HG02938 (cell line): ENCODE data around the gene RAD9A.
"Not testable (repeated sequence)": the region's sequence is repeated elsewhere in the genome, so short reads cannot be mapped to it uniquely, and the experiment has no call there.

ENCODE experiments used
- ATAC-seq: cut with Tn5 transposase; IDR thresholded peaks from one replicate; pipeline ENCODE4 v1.9.1; 2021; ENCODE audit warnings: mild to moderate bottlenecking, moderate library complexity; ENCODE audit not compliant: unreplicated experiment

RAD9A gene

DNA sequence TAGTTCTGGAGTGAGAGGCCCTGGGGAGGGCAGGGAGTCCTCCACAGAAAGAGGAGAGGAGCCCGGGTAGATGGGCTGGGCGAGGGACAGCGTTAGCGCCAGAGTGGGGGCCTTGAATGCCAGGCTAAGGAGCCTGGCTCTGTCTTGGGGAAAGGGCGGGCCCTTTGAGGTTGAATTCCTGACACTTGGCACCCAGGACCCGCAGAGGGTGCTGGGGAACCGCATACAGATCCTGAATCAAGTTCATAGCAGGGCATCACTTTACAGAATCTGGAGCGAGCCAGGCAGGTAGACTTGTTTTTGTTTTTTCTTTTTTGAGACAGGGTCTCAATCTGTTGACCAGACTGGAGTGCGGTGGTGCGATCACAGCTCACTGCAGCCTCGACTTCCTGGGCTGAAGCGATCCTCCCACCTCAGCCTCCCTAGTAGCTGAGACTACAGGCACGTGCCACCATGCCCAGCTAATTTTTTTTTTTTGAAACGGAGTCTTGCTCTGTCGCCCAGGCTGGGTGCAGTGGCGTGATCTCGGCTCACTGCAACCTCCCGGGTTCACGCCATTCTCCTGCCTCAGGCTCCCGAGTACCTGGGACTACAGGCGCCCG, 29.7 kb downstream of the RAD9A start:
- no peak for ATAC-seq

- no peak for ATAC-seq
Measured at GRCh38 chr11:67422891-67423290, 31.1 kb downstream of the RAD9A start.

GRCh38 chr11:67423466-67423865, 31.7 kb downstream of the RAD9A start:
- ATAC-seq, result no peak

GRCh38 chr11:67423891-67424613, 32.3 kb downstream of the RAD9A start:
- ATAC-seq, result no peak

- ATAC-seq, result not testable (repeated sequence)
Measured at GRCh38 chr11:67427364-67427859, 35.6 kb downstream of the RAD9A start.

GRCh38 chr11:67428052-67429001, 36.5 kb downstream of the RAD9A start, which contains the start of gene RPS6KB2:
Gene RPS6KB2, plus strand, starts transcription at chr11:67428494. Its CDS starts 52 bp downstream, at chr11:67428546.
- peak; percentile 72 for ATAC-seq

DNA sequence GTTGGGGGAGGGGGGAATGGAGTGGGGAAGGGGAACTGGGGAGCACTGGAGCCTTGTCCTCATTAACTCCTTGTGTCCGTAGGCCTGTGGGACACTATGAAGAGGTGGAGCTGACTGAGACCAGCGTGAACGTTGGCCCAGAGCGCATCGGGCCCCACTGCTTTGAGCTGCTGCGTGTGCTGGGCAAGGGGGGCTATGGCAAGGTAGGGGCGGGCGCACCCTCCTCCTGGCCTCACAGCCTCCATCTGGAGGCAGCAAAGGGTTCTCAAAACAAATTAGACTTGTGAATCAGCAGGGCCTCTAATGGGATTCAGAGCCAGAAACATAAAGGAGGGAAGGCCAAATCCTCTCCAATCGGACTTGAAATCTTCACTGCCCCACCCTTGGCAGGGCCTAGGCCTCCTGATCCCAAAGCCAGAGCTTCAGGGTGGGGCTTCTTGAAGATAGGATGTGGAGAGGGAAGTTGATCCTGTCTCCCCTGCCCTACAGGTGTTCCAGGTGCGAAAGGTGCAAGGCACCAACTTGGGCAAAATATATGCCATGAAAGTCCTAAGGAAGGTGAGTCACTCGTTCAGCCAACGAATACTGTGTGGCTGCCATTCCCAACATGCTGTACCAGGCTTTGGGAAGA, 37.4 kb downstream of the RAD9A start:
- ATAC-seq, result no peak

GRCh38 chr11:67429722-67430121, 37.9 kb downstream of the RAD9A start:
- ATAC-seq, result no peak

DNA sequence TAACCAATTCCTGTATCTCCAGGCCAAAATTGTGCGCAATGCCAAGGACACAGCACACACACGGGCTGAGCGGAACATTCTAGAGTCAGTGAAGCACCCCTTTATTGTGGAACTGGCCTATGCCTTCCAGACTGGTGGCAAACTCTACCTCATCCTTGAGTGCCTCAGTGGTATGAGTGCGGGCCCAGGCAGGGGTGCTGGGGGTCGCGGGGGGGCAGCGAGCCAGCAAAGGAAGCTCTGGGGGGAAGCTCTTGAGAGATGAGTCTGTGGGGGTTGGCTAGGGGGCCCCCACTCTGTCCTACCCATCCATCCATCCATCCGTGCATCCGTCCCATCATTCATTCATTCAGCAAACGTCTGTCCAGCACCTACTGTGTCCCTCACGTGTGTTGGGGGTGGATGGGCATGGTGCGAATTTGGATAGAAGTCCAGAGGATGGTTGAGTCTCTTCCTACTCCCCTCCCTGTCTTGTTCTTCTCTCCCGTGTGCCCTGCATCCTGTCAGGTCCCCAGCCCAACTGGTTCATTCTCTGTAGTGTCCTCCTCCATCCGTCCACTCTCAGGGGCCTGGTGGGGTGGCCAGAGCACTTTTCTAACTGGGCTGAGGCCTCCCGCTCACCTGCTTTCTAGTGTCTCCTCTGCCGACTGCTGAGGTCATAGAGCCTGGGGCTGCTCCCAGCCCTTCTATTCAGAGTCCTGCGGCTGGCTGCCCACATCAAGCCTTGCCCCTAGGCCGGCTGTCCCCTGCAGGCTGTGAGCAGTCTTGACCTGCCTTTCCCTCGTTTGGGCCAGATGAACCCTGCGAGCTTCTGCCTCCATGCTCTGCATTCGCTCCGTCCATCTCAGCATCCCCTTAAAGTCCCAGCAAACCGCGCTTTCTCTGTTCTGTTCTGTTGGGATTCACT, 39.8 kb downstream of the RAD9A start:
- ATAC-seq, result no peak

DNA sequence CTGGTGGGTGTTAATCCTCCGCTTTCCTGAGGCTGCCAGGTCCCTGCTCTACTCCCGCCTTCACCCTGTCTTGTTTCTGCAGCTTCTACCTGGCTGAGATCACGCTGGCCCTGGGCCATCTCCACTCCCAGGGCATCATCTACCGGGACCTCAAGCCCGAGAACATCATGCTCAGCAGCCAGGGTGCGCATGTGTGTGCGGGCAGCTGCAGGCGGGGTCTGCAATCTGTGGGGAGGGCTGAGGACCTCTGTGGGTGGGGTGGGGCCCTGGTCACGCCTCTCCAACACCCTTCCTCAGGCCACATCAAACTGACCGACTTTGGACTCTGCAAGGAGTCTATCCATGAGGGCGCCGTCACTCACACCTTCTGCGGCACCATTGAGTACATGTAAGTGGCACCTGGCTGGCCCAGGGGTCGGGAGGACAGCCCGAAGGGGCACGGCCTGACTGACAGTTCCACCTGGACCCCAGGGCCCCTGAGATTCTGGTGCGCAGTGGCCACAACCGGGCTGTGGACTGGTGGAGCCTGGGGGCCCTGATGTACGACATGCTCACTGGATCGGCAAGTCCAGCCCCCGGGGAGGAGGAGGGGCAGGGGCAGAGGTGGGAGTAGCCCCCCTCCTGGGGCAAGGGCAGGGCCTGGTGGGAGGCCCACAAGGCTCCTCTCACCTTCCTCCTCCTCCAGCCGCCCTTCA, 41.0 kb downstream of the RAD9A start:
- ATAC-seq, result no peak

DNA sequence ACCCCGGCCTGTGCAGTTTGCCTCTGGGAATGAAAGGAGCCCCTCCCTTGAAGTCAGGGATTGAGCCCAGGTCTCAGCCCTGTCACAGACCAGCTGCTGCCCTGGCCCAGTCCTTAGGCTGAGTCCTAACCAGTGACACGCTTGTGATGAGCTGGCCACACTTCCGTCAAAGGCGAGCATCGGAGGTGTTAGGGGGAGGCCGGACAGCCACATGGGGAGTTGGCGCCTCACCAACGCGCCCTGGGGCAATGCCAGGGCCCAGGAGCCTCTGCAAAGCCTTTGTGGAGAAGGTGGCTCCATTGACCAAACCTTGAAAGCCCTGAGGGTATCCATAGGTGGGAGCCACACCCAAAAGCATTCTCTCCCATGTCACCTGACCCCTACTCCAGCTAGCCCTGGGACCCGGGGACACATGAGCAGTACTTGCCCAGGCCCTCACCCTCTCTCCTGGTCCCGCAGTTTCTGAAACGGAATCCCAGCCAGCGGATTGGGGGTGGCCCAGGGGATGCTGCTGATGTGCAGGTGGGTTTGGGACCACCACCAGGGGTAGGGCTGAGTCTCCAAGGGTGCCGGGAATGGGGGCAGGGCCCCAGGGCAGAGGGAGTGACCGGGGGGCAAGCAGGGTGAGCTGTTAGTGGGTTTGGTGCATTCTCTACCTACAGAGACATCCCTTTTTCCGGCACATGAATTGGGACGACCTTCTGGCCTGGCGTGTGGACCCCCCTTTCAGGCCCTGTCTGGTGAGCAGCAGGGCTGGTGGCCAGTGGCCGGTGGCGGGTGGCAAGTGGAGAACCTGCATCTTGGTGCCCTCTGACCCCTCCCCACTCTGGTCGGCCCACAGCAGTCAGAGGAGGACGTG, 42.0 kb downstream of the RAD9A start:
- no peak for ATAC-seq

DNA sequence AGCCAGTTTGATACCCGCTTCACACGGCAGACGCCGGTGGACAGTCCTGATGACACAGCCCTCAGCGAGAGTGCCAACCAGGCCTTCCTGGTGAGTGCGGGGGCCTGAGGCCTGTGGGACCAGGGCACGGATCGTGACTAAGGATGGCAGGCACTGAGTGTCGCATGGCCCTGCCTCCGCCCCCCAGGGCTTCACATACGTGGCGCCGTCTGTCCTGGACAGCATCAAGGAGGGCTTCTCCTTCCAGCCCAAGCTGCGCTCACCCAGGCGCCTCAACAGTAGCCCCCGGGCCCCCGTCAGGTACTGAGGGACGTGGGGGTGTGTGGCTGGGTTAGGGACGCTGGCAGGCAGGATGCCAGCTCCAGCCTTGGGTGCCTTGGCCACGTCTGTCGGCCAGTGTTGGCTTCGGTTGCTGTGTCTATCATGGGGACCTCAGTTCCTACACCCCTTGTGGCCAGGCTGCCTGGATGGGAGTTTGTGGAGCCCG, 42.7 kb downstream of the RAD9A start:
- ATAC-seq, result no peak

DNA sequence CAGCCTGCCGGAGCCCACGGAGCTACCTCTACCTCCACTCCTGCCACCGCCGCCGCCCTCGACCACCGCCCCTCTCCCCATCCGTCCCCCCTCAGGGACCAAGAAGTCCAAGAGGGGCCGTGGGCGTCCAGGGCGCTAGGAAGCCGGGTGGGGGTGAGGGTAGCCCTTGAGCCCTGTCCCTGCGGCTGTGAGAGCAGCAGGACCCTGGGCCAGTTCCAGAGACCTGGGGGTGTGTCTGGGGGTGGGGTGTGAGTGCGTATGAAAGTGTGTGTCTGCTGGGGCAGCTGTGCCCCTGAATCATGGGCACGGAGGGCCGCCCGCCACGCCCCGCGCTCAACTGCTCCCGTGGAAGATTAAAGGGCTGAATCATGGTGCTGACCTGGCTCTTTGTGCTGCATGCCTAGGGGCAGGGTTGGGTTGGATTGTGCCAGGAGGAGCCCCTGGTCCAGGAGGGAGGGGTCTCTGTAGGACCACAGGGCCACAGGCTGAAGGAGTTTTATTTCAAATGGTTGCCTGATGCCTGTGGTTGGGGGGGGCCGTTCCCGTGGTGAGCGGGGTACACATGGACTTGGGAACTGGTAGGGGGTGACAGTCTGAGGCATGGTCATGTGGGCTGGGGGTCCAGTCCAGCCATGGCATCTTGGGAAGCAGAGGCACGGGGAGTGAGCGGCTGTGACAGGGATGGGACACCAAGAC, 43.4 kb downstream of the RAD9A start:
- no peak for ATAC-seq

- no peak for ATAC-seq
Measured at GRCh38 chr11:67435727-67436458, 44.1 kb downstream of the RAD9A start.

DNA sequence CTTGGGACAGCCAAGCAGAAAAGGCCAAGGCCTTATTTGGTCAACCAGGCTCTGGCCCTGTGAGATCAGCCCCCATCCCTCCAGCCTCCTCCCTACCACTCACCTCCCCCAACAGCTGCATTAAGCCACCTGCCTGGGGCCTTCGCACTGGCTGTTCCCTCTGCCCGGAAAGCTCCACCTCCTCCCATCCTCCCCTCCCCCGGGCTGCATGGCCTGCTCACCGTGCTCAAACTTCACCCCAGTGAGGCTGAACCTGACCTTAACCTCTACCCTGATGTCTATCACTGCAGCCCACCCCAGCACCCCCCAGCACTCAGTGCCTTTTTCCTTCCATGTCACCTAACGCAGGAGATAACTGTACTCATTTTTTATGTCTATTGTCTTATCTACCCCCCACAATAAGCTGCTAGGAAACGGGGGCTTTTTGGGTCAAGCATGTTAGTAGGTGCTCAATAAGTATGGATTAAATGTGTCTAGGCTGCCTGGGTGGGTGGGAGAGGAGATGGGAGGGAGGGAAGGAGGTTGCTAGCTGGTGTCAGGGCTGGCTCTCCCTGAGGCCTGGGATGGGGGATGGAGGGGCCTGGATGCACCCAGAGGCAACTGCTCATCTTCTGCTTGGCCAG, 44.8 kb downstream of the RAD9A start:
- no peak for ATAC-seq

GRCh38 chr11:67437082-67437808, 45.5 kb downstream of the RAD9A start, which contains the start of gene PTPRCAP:
Gene PTPRCAP, minus strand, starts transcription at chr11:67437682. Its CDS starts 63 bp downstream, at chr11:67437619.
- no peak for ATAC-seq
